ENCODE measurements around the gene LSM10. TPM values are rescaled to one million over a fixed set of nuclear protein-coding genes. Genes with fewer than 3 reads are reported as not detected.

The LSM10 gene
- total RNA-seq (ENCODE audit: unreplicated experiment) = 44.4 TPM
- long read RNA-seq, transcript LSM10-201 (2 exons, 850 nt) = major isoform, 29 of 30 reads
- long read RNA-seq, partial matches to known transcripts = 0 of 30 reads
- long read RNA-seq, other reads (novel, unspliced or antisense) = 1 of 30 reads

DNA sequence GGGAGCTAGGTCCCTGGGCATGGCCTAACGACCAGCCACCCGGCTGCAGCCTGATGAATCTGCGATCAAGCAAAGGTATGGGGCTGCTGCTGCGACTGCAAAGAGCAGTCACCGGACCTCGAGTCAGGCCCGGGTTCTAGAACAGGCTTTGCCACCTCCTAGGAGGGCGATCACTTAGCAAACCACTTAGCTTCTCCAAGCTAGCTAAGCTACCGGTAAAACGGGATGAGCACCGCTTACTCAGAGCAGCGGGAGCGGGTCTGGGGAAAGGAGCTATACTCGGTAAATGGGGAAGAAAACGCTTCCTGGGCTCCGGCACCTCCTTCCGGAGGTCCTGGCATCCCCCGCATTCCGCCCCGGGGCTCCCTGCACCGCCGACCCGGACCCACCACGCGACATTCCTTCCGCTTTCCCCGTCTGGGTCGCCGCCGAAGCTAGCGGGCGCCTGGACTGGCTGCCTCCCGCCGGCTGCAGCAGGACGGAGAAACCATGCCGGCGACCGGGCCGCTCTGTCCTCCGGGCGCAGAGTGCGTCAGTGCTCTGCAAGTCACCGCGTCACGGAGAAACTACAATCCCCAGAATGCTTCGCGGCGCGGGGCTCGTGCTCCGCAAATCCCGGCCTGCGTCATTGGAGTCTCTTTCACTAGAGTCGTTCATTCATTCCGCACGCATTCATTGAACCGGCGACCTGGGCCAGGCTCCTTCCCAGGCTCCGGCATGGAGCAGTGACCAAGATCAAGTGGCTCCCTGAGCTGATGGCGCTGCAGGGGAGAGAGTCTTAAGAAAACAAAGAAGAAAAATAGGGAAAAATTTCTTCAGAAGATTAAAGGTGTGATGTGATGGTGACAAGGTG lies at the start of gene LSM10:
Gene LSM10 (minus strand): TSS at position 531 of the 853 bp plus-strand sequence. CDS start 3,779 bp downstream, outside the sequence.
- peak; percentile 95 for DNase-seq
- Mint-ChIP-seq H3K4me3 (ENCODE audit: unreplicated experiment) (peak within 1 kb of the TSS; percentile 97), H3K27ac (ENCODE audit: unreplicated experiment) (peak within 1 kb of the TSS; percentile 94), H3K9me3 (ENCODE audit: unreplicated experiment) (peaks cover 1% of the 10 kb centered on the region), H3K36me3 (ENCODE audit: unreplicated experiment) (no peaks in the 10 kb centered on the region), H3K27me3 (ENCODE audit: unreplicated experiment) (peaks cover 4% of the 10 kb centered on the region), H3K4me1 (ENCODE audit: low read depth, unreplicated experiment) (peaks cover 7% of the 10 kb centered on the region)
- TF ChIP-seq, protein P1, sequence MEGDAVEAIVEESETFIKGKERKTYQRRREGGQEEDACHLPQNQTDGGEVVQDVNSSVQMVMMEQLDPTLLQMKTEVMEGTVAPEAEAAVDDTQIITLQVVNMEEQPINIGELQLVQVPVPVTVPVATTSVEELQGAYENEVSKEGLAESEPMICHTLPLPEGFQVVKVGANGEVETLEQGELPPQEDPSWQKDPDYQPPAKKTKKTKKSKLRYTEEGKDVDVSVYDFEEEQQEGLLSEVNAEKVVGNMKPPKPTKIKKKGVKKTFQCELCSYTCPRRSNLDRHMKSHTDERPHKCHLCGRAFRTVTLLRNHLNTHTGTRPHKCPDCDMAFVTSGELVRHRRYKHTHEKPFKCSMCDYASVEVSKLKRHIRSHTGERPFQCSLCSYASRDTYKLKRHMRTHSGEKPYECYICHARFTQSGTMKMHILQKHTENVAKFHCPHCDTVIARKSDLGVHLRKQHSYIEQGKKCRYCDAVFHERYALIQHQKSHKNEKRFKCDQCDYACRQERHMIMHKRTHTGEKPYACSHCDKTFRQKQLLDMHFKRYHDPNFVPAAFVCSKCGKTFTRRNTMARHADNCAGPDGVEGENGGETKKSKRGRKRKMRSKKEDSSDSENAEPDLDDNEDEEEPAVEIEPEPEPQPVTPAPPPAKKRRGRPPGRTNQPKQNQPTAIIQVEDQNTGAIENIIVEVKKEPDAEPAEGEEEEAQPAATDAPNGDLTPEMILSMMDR (IDR thresholded peaks at IDR 0.05; ENCODE audit: partially characterized antibody, unreplicated experiment) = no peak

DNA sequence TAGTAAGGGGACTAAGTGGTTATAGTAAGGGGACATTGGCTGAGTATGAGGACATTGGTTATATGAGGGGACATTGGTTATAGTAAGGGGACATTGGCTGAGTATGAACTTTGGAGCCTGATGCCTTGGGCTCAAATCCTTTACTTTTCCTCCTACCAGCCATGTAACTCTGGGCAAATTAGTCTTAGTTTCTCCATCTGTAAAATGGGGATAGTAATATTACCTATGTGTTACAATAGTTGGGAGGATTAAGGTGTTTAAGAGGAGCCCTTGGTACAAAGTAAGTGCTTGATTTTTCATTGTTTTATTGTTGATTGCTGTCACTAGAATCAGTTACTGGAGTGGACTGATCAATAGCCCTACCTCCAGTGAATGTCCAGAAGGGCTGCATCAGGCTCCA lies 49.7 kb upstream of the LSM10 start:
- no peak overlapping the region for H3K4me3 Mint-ChIP-seq (ENCODE audit: unreplicated experiment)
- peak overlapping the region; percentile 50 for H3K27ac Mint-ChIP-seq (ENCODE audit: unreplicated experiment)
- peaks cover 5% of the 10 kb centered on the region for H3K9me3 Mint-ChIP-seq (ENCODE audit: unreplicated experiment)
- H3K36me3 Mint-ChIP-seq (ENCODE audit: unreplicated experiment) = peaks cover 3% of the 10 kb centered on the region
- peaks cover 28% of the 10 kb centered on the region for H3K4me1 Mint-ChIP-seq (ENCODE audit: low read depth, unreplicated experiment)
- no peak for DNase-seq
- peaks cover 8% of the 10 kb centered on the region for H3K27me3 Mint-ChIP-seq (ENCODE audit: unreplicated experiment)
- TF ChIP-seq, protein P1 (IDR thresholded peaks at IDR 0.05; ENCODE audit: partially characterized antibody, unreplicated experiment) = no peak

DNA sequence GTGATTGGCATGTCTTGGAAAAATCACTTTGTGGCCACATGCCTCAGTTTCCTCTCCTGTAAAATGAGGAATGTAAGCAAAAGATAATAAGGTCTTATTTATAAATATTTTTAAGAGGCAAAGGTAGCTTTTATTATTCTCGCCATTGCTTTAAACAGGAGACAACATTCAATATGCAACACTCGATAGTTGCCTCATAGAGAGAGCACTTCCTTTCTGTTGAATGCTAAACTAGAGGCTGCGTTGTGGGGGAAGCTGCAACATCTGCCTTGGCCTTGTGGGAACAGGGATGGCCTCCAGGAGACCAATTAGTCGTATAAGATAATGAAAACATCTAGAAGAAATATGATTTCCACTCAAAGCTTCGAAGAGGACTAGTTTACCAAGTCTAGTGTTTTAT lies 49.0 kb upstream of the LSM10 start:
- H3K4me1 Mint-ChIP-seq (ENCODE audit: low read depth, unreplicated experiment) = peaks cover 28% of the 10 kb centered on the region
- TF ChIP-seq, protein P1 (IDR thresholded peaks at IDR 0.05; ENCODE audit: partially characterized antibody, unreplicated experiment) = no peak
- no peaks in the 10 kb centered on the region for H3K36me3 Mint-ChIP-seq (ENCODE audit: unreplicated experiment)
- no peak overlapping the region for H3K4me3 Mint-ChIP-seq (ENCODE audit: unreplicated experiment)
- H3K9me3 Mint-ChIP-seq (ENCODE audit: unreplicated experiment) = peaks cover 5% of the 10 kb centered on the region
- peaks cover 6% of the 10 kb centered on the region for H3K27me3 Mint-ChIP-seq (ENCODE audit: unreplicated experiment)
- no peak for DNase-seq
- H3K27ac Mint-ChIP-seq (ENCODE audit: unreplicated experiment) = peak overlapping the region; percentile 50

DNA sequence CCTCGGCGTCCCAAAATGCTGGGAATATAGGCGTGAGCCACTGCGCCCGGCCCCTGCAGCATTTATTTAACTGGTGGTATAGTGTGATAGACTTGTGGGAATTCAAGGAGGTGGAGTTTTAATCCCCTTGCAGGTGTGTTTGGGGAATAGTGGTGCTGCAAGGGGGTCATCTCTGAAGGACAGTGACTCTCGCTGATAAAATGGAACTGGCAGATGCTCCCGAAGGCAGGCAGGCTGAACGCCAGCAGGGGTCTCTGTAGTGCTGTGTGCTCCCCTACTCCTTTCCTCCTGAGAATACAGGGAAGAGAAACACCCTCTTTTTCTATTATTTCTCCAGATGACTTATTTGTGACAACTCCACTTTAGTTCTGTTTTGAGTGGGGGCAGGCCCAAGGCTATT lies 48.6 kb upstream of the LSM10 start:
- Mint-ChIP-seq H3K4me3 (ENCODE audit: unreplicated experiment) (no peak overlapping the region), H3K27me3 (ENCODE audit: unreplicated experiment) (peaks cover 2% of the 10 kb centered on the region), H3K36me3 (ENCODE audit: unreplicated experiment) (no peaks in the 10 kb centered on the region), H3K27ac (ENCODE audit: unreplicated experiment) (peak overlapping the region; percentile 46), H3K4me1 (ENCODE audit: low read depth, unreplicated experiment) (peaks cover 24% of the 10 kb centered on the region), H3K9me3 (ENCODE audit: unreplicated experiment) (peaks cover 4% of the 10 kb centered on the region)
- DNase-seq = peak; percentile 62
- TF ChIP-seq, protein P1 (IDR thresholded peaks at IDR 0.05; ENCODE audit: partially characterized antibody, unreplicated experiment) = no peak

DNA sequence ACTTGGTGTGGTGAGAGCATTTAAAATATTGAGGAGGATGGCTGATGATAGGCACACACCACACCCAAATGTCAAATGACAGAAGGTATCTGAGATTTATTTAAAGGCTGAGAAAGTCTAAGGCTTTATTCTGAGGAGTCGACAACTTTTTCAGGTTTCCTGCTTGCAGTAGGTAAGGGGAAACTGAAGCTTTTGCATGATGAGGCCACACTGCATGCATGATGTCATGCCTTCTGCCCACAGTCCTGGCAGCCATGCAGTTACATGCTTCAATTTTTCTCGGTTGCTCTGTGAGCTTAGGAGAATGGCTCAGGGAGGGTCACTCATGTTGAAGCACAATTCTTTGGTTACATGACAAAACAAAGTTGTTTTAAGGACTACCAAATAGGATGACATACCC lies 45.6 kb upstream of the LSM10 start:
- no peak for DNase-seq
- H3K36me3 Mint-ChIP-seq (ENCODE audit: unreplicated experiment) = no peaks in the 10 kb centered on the region

More for the DNA sequence above, 45.6 kb upstream of the LSM10 start:
- no peak overlapping the region for H3K27ac Mint-ChIP-seq (ENCODE audit: unreplicated experiment)
- TF ChIP-seq, protein P1 (IDR thresholded peaks at IDR 0.05; ENCODE audit: partially characterized antibody, unreplicated experiment) = no peak
- H3K4me1 Mint-ChIP-seq (ENCODE audit: low read depth, unreplicated experiment) = peaks cover 24% of the 10 kb centered on the region
- H3K27me3 Mint-ChIP-seq (ENCODE audit: unreplicated experiment) = no peaks in the 10 kb centered on the region
- no peak overlapping the region for H3K4me3 Mint-ChIP-seq (ENCODE audit: unreplicated experiment)
- H3K9me3 Mint-ChIP-seq (ENCODE audit: unreplicated experiment) = peaks cover 1% of the 10 kb centered on the region
